ENCODE measurements around the gene GDA.
A peak's percentile ranks its signal among the peaks of the same experiment; 100 is the strongest.

DNA sequence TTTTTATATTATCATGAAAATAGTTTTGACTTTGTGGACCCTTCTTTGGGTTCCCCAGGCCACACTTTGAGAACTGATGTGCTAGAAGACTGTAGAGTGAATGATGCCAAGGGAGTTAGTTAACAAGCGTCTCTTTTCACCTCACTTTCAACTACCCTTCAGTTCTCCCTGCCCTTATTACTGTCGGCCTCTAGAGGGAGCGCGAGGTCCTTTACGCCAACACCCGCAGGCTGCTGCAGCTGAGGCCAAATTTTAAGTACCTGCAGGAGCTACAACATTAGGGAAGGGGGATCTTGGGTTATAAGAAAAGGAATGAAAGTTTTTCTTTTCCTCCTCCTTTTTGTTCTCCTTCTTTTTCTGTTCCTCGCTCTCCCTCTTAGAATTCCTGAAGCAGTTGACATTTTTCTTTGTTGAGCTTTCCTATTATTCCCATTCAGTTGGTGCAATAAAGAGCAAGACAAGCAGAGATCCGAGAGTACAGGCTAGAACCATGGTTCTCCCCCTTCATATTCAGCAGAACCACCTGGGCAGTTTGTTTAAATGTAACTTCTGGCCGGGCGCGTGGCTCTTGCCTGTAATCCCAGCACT, 131.8 kb downstream of the GDA start:
- TF ChIP-seq, protein P1, sequence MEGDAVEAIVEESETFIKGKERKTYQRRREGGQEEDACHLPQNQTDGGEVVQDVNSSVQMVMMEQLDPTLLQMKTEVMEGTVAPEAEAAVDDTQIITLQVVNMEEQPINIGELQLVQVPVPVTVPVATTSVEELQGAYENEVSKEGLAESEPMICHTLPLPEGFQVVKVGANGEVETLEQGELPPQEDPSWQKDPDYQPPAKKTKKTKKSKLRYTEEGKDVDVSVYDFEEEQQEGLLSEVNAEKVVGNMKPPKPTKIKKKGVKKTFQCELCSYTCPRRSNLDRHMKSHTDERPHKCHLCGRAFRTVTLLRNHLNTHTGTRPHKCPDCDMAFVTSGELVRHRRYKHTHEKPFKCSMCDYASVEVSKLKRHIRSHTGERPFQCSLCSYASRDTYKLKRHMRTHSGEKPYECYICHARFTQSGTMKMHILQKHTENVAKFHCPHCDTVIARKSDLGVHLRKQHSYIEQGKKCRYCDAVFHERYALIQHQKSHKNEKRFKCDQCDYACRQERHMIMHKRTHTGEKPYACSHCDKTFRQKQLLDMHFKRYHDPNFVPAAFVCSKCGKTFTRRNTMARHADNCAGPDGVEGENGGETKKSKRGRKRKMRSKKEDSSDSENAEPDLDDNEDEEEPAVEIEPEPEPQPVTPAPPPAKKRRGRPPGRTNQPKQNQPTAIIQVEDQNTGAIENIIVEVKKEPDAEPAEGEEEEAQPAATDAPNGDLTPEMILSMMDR (IDR thresholded peaks at IDR 0.05 in 8 of 11, conservative IDR thresholded peaks at IDR 0.05 in 3 of 11), result peak; percentile 70 to 93 (median 83)
- TF ChIP-seq POLR2AphosphoS5 (IDR thresholded peaks at IDR 0.05), result no peak
- TF ChIP-seq POLR2A (IDR thresholded peaks at IDR 0.05), result no peak
